Type B pancreatic cell (in vitro differentiated cells): ENCODE measurements around the gene HMG20B. TPM values are rescaled to one million over a fixed set of nuclear protein-coding genes. Genes with fewer than 3 reads are reported as not detected.

Source experiments
- DNase-seq: peaks from one replicate; pipeline ENCODE4 v3.0.0; 2021; ENCODE audit warnings: mixed read lengths; ENCODE audit not compliant: unreplicated experiment; ENCODE audit errors: extremely low spot score
- H3K27ac Mint-ChIP-seq: 2 replicates; pipeline ENCODE4 v1.8.0; 2021; ENCODE audit warnings: mild to moderate bottlenecking, mixed read lengths
- H3K27me3 Mint-ChIP-seq: 2 replicates; pipeline ENCODE4 v1.8.0; 2021; ENCODE audit warnings: mixed read lengths
- H3K36me3 Mint-ChIP-seq: 2 replicates; pipeline ENCODE4 v1.8.0; 2021; ENCODE audit warnings: mixed read lengths
- H3K4me1 Mint-ChIP-seq: one replicate; pipeline ENCODE4 v1.8.0; 2021; ENCODE audit warnings: mixed read lengths; ENCODE audit not compliant: unreplicated experiment
- H3K4me3 Mint-ChIP-seq: 2 replicates; pipeline ENCODE4 v1.8.0; 2021; ENCODE audit warnings: mild to moderate bottlenecking, mixed read lengths
- H3K9me3 Mint-ChIP-seq: 2 replicates; pipeline ENCODE4 v1.8.0; 2021; ENCODE audit warnings: mixed read lengths
- CTCF ChIP-seq: fragments of 200-600 bp; sonication (generic); conservative IDR thresholded peaks from 2 replicates; pipeline ENCODE4 v1.5.0; 2021; ENCODE audit warnings: antibody characterized with exemption, mild to moderate bottlenecking
- total RNA-seq: library from RNA; stranded (reverse); gene quantifications from 2 replicates; pipeline ENCODE4 v1.2.1, GENCODE V29; 2021; ENCODE audit warnings: low replicate concordance

HMG20B gene
- total RNA-seq, 1 donor from 2014 or later: 78.3 TPM

- Mint-ChIP-seq H3K9me3 (no peaks in the 10 kb centered on the region), H3K4me3 (no peak overlapping the region), H3K36me3 (no peaks in the 10 kb centered on the region), H3K27me3 (peaks cover 14% of the 10 kb centered on the region), H3K4me1 (peaks cover 7% of the 10 kb centered on the region), H3K27ac (no peak overlapping the region)
- DNase-seq: no peak
- no peak for TF ChIP-seq CTCF
Measured at GRCh38 chr19:3610745-3611717, 38.3 kb downstream of the HMG20B start.

GRCh38 chr19:3611841-3612240 lies 39.1 kb downstream of the HMG20B start:
- peaks cover 7% of the 10 kb centered on the region for H3K4me1 Mint-ChIP-seq
- peaks cover 14% of the 10 kb centered on the region for H3K27me3 Mint-ChIP-seq
- H3K9me3 Mint-ChIP-seq: no peaks in the 10 kb centered on the region
- no peak for TF ChIP-seq CTCF
- no peak overlapping the region for H3K4me3 Mint-ChIP-seq
- H3K27ac Mint-ChIP-seq: no peak overlapping the region
- no peaks in the 10 kb centered on the region for H3K36me3 Mint-ChIP-seq
- DNase-seq: no peak

GRCh38 chr19:3612330-3612729 lies 39.6 kb downstream of the HMG20B start:
- H3K27me3 Mint-ChIP-seq: peaks cover 10% of the 10 kb centered on the region
- no peak for TF ChIP-seq CTCF
- peaks cover 7% of the 10 kb centered on the region for H3K4me1 Mint-ChIP-seq
- H3K27ac Mint-ChIP-seq: no peak overlapping the region
- no peaks in the 10 kb centered on the region for H3K9me3 Mint-ChIP-seq
- no peaks in the 10 kb centered on the region for H3K36me3 Mint-ChIP-seq
- no peak for DNase-seq
- no peak overlapping the region for H3K4me3 Mint-ChIP-seq

GRCh38 chr19:3612901-3613741 lies 40.4 kb downstream of the HMG20B start:
- no peak overlapping the region for H3K27ac Mint-ChIP-seq
- peaks cover 3% of the 10 kb centered on the region for H3K27me3 Mint-ChIP-seq
- no peak overlapping the region for H3K4me3 Mint-ChIP-seq
- H3K4me1 Mint-ChIP-seq: peaks cover 2% of the 10 kb centered on the region
- DNase-seq: no peak
- no peak for TF ChIP-seq CTCF
- H3K9me3 Mint-ChIP-seq: no peaks in the 10 kb centered on the region
- no peaks in the 10 kb centered on the region for H3K36me3 Mint-ChIP-seq

GRCh38 chr19:3613818-3614661 lies 41.3 kb downstream of the HMG20B start:
- H3K27me3 Mint-ChIP-seq: no peaks in the 10 kb centered on the region
- H3K36me3 Mint-ChIP-seq: no peaks in the 10 kb centered on the region
- TF ChIP-seq CTCF: no peak
- no peak overlapping the region for H3K27ac Mint-ChIP-seq
- H3K9me3 Mint-ChIP-seq: no peaks in the 10 kb centered on the region
- no peak overlapping the region for H3K4me3 Mint-ChIP-seq
- no peak for DNase-seq
- no peaks in the 10 kb centered on the region for H3K4me1 Mint-ChIP-seq
